Measurements from ENCODE around the gene TVP23B.
"Not testable (repeated sequence)": the region's sequence is repeated elsewhere in the genome, so short reads cannot be mapped to it uniquely, and the experiment has no call there.

DNA sequence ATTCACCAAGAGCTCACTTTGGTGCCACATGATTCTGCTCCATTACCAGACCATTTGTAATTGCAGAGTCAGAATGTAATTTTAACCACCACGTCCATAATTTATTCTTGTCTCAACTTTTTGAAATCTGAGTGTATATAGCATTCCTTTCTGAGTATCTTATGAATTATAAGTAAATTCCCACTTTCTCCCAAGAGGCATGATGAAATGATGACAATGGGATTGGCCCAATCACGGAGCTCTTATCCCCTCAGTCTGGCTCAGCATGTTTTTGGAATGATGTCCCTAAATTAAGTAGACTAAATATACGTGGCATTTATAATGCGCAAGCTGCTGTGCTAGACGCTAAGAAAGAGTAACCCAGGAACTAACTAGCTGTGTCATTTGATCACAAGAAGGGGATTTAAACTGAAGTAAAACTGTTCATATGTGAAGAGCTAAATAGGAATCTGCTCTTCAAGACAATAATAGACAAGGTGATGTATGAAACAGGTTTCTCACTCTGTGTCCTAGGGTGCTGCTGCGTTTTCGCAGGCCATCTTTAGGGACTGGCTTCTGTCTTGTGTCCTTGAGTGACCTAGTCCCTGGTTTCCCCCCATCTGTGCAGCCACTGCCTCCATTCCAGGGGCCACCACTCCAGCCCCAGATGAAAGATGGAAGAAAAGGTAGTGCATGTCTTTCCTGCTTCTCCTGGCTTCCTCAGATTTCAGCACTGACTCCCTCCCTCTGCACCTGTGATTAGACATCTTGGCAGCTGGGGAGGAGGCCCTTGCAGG, 41.2 kb upstream of the TVP23B start:
- not testable (repeated sequence) for TF ChIP-seq CTCF (conservative IDR thresholded peaks at IDR 0.05 in 1 of 2, IDR thresholded peaks at IDR 0.05 in 1 of 2; ENCODE audit: low read depth in 1 of 2, low read length in 2 of 2); EZH2 (IDR thresholded peaks at IDR 0.05; ENCODE audit: low read length, missing control alignments)

Data from fibroblast of lung (primary cell).